ENCODE data around the gene SCAI.
"Not testable (repeated sequence)": the region's sequence is repeated elsewhere in the genome, so short reads cannot be mapped to it uniquely, and the experiment has no call there.

Gene SCAI

DNA sequence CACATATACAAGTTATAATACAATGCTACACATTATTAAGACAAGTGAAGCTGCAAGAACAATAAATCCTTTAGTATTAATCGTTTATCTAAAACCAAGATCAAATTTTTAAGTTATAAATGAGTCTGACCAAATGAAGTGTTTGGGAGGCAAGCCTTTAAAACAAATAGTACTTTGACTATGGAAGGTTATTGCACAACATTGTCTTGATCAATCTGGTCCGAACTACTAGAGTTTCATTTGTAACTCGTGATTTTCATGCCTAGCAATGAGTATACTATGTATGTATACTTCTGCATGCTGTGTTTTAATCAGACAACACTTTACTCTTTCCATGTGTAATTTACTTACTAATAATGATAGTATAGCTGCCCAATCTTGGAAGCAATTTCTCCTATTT lies 115.3 kb downstream of the SCAI start:
- no peak for DNase-seq (ENCODE audit: low read depth in 2 of 2)

DNA sequence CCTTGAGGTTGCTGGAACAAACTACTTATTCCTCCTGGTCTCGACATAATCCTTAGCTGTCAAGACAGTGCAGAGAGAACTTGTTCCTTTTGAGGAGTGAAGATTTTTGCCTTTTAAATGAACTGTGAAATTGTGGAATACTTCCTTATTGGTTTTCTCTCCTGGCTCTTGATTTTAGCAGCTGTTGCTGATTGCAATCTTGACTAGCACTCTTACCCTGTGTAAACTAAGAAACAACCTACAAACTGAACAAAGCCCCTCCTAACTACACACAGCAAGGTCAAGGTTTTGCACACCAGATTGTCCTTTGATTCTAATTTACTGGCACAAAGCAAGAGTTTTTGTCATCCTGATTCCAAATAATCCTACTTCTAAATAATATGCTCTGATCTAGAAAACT lies 118.4 kb downstream of the SCAI start:
- DNase-seq (ENCODE audit: low read depth in 2 of 2) = no peak

DNA sequence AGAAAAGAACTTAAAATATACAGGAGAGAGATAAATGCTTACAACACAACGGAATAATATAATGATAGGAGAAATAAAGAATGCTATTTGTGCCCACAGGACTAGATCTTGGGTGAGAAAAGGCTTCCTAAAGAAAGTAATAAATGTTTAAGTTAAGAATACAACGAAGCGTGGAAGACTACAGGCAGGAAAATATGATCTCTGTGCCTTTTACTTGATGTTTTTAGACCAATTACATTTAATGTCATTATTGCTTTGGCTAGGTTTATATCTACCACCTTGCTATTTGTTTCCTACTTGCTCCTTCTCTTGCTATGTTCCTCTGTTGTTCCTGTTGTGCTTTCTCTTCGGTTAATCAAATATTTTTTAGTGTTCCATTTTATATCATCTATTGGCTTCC lies 122.3 kb downstream of the SCAI start:
- DNase-seq (ENCODE audit: low read depth in 2 of 2) = no peak

DNA sequence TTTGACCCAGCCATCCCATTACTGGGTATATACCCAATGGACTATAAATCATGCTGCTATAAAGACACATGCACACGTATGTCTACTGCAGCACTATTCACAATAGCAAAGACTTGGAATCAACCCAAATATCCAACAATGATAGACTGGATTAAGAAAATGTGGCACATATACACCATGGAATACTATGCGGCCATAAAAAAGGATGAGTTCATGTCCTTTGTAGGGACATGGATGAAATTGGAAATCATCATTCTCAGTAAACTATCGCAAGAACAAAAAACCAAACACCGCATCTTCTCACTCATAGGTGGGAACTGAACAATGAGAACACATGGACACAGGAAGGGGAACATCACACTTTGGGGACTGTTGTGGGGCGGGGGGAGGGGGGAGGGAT lies 127.7 kb downstream of the SCAI start:
- DNase-seq (ENCODE audit: low read depth in 2 of 2) = not testable (repeated sequence)

DNA sequence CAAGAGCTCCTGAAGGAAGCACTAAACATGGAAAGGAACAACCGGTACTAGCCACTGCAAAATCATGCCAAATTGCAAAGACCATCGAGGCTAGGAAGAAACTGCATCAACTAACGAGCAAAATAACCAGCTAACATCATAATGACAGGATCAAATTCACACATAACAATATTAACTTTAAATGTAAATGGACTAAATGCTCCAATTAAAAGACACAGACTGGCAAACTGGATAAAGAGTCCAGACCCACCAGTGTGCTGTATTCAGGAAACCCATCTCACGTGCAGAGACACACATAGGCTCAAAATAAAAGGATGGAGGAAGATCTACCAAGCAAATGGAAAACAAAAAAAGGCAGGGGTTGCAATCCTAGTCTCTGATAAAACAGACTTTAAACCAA lies 131.3 kb downstream of the SCAI start:
- not testable (repeated sequence) for DNase-seq (ENCODE audit: low read depth in 2 of 2)

DNA sequence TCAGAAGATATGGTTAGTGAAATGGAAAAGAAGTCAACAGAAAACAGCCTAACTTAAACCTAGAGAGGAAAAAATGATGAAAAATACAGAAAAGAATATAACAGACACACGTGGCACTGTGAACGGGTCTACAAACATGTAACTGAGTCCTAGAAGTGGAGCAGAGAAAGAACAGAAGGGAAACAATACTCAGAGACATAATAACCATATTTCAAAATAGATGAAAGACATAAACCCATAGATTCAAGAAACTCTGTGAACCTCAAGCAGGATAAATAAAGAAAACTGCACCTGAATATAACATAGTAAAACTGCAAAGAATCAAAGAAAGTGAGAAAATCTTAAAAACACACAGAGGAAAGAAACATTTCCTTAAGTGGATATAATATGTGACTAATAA lies 134.7 kb downstream of the SCAI start:
- DNase-seq (ENCODE audit: low read depth in 2 of 2) = no peak

DNA sequence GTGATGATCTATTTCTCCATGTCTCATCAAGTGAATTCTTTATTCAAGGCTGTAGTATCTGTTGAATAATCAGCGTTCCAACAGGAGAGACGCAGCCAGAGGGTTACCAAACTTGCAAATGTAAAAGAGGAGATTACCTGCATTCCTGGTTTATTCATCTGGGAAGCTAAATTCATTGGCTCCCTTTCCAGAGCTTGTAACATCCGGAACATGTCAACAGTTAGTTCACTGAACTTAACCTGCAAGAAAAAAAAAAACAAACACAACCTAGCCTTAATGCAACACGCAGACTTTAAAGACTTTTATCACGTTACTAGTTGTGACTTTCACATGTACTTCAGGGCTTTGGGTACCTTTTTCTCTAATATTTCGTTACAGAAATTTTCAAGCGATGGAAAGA lies 140.0 kb downstream of the SCAI start:
- DNase-seq (ENCODE audit: low read depth in 2 of 2) = no peak

DNA sequence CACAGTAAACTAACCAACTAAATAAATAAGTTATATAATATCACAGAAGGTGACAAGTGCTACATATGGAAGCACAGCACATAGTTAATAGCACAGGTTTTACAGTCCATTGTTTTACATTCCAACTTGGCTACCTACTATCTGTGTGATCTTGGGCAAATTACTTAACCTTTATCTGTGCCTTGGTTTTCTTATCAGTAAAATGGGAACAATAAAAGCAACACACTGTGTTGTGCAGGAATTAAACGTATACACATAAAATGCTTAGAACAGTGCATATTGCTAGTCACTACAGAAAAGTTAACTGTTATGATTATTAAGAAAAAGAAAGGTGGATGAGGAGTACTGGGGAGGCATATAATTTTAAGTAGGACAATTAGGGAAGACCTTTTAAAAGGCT lies 159.6 kb downstream of the SCAI start:
- DNase-seq (ENCODE audit: low read depth in 2 of 2) = no peak

DNA sequence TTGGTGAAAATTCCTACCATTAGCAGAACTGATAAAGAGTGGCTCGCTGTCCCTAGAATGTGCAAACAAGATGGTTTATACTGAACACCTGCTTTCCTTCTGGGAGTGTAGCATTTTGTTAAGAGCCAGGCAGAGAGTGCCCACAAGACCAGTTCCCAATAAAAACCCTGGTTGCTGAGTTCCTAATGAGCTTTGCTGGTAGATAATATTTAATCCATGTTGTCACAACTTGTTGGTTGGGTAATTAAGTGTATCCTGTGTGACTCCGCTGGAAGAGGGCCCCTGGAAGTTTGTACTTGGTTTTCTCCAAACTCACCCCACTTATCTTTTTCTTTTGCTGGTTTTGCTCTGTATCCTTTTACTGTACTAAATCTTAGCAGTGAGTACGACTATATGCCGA lies 162.9 kb downstream of the SCAI start:
- DNase-seq (ENCODE audit: low read depth in 2 of 2) = no peak

DNA sequence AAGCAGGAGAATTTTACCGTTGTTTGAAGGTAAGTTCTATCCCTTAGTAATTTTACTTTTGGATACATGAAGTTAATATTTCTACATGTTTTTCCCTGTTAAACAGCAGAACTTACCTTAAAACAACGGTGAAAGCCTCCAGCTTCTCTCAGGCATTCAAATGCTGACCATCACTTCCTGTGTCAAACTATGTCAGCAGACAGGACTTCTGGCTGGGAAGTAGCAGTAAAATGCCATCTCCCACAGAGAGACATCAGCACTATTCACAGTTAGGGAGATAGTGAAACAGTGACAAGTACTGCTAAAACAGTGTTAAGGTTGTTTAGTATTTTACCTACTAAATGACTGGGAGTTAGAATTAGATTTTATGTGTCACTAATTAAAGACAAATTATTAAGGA lies 168.2 kb downstream of the SCAI start:
- DNase-seq (ENCODE audit: low read depth in 2 of 2) = no peak

DNA sequence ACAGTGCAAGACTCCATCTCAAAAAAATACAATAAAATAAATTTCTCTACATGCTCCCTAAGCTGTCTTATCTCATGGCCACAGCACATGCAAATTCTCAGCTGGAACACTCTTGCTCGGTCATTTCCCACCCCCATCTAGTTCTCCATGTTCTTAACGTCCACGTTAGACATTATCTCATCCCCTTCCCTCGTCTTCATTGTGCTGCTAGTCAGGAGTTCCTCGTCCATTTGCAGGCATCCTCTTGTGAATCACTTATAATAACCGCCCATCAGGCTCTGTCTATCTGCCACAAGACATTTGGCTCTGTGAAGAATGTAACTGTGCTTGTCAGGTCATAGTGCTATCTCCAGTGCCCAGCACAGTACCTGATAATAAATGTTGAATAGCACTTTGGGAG lies 169.5 kb downstream of the SCAI start:
- DNase-seq (ENCODE audit: low read depth in 2 of 2) = no peak

DNA sequence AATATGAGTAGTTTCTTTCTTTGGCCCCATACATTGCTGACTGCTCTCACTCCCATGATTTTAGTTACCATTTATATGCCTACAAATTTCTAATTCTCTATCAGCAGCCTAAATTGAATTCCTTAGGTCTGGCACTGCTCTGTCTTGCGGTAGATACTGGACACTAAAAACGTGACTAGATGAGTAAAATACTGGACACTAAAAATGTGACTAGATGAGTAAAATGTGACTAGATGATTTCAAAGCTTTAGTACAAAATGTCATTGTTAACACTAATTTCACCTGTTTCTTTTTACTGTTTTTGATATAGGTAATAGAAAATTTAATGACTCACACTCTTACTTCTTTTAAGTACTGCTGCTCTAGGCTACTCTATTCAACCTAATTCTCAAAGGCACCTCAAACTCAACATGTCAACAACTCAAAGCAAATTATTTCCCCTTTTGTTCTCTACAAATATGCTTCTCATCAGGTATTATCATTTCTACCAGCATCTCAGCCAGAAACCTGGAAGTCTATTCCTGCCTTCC lies 171.0 kb downstream of the SCAI start:
- no peak for DNase-seq (ENCODE audit: low read depth in 2 of 2)

DNA sequence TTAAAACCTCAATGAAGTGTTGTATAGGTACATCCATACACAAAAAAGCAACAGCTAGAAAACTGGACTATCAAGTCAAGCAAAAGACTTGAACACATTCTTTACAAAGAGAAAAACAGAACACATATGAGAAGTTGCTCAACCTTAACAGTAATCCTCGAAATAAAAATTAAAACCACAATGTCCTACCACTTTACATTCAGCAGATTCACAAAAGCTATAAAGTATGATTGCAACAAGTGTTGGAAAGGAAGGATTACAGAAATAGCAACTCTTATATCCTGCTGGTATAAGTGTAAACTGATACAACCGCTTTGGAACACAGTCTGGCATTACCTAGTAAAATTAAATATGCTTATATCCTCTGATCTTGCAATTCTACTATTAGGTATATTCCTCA lies 173.9 kb downstream of the SCAI start:
- no peak for DNase-seq (ENCODE audit: low read depth in 2 of 2)

DNA sequence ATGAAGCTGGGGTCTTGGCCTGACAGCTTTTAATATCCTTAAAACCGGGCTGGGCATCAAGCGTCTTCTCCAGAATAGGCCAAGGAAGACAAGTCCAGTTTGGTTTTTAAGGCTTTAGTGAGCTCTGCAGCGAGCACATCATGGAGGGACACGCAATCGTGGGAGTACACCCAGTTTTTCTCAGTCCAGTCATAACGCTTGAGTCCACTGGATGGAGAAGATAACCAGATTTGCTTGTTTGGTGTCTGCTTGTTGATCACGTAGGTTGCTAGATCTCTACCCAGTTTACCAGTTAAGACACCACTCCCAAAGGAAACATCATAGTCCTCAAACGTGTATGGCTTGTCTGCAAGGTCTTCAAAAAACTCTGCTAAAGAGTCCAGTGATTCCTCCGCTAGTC lies 175.1 kb downstream of the SCAI start:
- DNase-seq (ENCODE audit: low read depth in 2 of 2) = no peak

DNA sequence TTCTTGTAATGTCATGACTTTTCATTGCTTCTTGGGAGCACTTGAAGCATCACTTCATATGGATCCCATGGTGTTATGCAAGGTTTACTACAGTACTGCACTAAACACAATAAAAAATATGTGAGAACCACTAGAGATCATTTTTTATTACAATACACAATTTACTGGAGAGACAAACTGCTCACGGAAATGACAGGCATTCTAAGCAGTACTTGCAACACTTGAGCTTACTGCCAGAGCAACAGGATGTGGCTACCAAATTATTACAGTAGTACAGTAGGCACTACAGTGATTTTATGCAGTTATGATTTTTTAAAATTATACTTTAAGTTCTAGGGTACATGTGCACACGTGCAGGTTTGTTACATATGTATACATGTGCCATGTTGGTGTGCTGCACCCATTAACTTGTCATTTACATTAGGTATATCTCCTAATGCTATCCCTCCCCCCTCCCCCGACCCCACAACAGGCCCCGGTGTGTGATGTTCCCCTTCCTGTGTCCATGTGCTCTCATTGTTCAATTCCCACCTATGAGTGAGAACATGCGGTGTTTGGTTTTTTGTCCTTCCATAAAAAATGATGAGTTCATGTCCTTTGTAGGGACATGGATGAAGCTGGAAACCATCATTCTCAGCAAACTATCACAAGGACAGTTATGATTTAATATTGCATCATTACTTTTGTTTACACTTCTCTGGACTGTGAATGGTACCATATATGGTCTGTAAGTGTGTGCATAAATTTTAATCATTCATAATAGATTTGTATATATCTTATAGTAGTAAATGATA lies 177.4 kb downstream of the SCAI start:
- not testable (repeated sequence) for DNase-seq (ENCODE audit: low read depth in 2 of 2)

DNA sequence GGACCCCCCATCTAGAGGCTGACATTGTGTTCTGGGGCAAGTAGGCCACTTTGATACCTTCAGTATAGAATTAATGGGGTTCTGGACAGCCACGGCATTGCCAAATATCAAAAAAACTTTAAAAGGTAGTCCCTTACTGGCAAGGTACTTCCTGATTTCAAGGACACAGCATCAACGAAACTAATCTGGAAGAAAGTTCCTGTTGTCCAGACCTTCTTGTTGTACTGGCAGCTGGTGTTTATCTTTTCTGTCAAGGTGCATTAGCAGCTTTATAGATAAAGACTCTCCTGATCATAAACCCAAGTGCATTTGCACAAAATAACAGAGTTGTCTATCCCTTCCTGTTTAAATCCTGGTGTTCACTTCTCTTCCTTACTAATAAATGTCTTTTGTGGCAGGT lies 178.7 kb downstream of the SCAI start:
- DNase-seq (ENCODE audit: low read depth in 2 of 2) = no peak

DNA sequence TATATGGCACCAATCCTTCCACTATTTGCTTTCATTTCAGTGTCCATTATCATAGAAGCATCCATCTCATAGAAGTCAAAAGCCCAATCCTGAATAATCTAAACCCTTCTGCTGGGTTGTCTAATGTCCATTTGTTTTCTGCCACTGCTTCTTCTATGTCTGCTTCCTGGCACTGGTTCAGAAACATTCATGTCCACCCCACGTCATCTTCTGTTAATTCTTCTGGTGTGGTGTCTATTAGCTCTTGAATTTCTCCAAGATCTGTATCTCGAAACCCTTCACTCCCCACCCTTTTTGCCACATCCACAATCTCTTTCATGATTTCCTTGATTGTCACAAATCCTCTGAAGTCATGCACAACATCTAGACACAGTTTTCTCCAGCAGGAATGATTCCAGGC lies 179.3 kb downstream of the SCAI start:
- no peak for DNase-seq (ENCODE audit: low read depth in 2 of 2)

DNA sequence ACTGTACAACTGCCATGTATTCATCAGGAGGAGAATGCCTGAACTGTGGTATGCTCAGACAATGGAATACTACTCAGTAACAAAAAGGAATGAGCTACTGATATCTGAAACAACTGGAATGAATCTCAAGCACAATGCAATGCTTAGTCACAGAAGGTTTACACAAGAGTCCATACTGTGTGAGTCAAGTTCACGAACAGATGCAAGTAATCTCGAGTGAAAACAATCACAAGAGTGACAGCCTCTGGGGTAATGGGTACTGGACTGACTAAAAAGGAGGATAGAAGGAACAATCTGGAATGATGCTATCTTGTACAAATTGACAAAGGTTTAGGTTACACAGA lies 182.9 kb downstream of the SCAI start:
- no peak for DNase-seq (ENCODE audit: low read depth in 2 of 2)

DNA sequence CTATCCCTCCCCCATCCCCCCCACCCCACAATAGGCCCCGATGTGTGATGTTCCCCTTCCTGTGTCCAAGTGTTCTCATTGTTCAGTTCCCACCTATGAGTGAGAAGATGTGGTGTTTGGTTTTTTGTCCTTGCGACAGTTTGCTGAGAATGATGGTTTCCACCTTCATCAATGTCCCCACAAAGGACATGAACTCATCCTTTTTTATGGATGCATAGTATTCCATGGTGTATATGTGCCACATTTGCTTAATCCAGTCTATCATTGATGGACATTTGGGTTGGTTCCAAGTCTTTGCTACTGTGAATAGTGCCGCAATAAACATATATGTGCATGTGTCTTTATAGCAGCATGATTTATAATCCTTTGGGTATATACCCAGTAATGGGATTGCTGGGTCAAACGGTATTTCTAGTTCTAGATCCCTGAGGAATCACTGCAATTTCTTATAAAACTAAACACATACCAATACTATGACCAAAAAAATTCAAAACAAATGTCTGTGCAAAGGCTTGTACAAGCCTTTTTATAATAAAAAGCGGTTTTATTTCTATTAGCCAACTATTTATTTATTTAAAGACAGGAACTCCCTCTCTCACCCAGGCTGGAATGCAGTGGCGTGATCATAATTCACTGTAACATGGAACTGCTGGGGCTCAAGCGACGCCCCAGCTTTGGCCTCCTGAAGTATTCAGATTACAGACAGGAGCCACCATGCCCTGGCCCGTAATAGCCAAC lies 183.5 kb downstream of the SCAI start:
- DNase-seq (ENCODE audit: low read depth in 2 of 2) = not testable (repeated sequence)

DNA sequence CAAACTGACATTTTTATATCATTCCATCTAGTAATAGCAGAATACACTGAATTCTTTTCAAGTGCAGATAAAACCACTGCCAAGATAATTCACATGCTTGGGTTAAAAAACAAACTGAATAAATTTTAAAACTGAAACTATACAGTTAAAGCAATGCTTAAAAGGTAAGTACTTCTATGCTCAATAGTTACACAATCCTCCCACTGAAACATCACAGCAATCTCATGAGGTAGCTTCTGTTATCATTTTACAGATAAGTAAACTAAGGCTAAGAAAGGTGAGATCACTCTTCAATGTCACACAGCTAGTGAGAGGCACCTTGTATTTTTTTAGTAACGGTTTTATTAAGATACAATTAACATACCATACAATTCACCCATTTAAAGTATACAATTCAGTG lies 189.1 kb downstream of the SCAI start:
- no peak for DNase-seq (ENCODE audit: low read depth in 2 of 2)

DNA sequence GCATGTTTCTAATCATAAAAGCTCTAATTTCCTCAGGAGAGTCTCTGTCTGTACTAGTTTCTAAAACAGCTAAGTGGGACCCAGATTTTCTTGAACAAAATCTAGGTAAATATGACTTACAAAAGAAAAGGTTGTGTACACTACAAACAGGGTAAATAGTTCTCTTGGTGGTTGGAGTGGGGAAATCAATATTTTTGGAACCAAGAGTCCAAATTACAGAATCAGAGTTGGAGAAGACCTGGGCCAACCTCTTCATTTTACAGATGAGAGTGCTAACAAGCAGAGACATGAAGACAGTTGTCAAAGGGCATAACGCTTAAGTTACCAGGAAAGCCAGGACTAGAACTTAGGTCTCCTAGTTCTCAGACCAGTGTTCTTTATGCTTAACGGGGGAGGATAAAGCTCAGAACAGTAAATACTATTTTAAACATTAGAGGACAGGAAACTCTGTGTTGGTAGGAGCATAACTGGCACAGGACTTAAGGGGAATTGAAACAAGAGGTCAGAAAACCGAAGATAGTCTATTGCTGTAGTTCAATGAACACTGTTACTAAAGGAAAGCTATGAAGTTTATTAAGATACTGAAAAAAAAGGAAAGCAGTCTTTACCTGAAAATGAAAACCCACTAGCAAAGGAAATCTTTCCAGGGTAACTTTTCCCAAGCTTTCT lies 193.1 kb downstream of the SCAI start:
- no peak for DNase-seq (ENCODE audit: low read depth in 2 of 2)

DNA sequence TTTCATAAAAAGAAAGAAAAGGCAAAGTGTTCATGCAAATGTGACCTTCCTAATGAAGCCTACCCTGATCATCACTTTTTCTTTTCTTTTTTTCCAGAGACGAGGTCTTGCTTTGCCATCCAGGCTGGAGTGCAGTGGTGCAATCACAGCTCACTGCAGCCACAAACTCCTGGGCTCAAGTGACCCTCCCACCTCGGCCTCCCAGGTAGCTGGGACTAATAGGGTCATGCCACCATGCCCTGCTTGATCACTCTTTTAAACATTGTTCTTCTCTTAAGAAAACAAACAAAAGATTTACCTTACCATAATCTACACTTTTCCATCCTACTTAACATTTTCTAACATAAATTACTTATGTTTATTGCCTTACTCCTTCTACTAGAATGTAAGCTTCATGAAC lies 193.9 kb downstream of the SCAI start:
- no peak for DNase-seq (ENCODE audit: low read depth in 2 of 2)
